Thyroid gland (tissue), 4 donors: ENCODE measurements around the gene GPC5.

Source experiments
- CTCF ChIP-seq, 6 experiments: fragments of 200-600 bp in 3 of 6; fragments of 450-650 bp in 3 of 6; sonication (generic) in 3 of 6; IDR thresholded peaks; one replicate each; pipeline ENCODE4 v1.5.1; 2016 to 2019; ENCODE audit warnings: antibody characterized with exemption in 6 of 6, mild to moderate bottlenecking in 2 of 6, inconsistent platforms in 1 of 6, moderate library complexity in 1 of 6
- POLR2A ChIP-seq, 2 donors: fragments of 450-650 bp; IDR thresholded peaks; one replicate each; pipeline ENCODE4 v1.6.1; 2017; ENCODE audit warnings: antibody characterized with exemption in 2 of 2, mild to moderate bottlenecking in 2 of 2, moderate library complexity in 1 of 2

GRCh38 chr13:91802957-91803356 lies 404.5 kb downstream of the GPC5 start:
- no peak for TF ChIP-seq CTCF (IDR thresholded peaks at IDR 0.05)
- TF ChIP-seq POLR2A (IDR thresholded peaks at IDR 0.05): no peak
